PC-3 (cell line): ENCODE results near the gene POLR2H. TPM values are rescaled to one million over a fixed set of nuclear protein-coding genes. Genes with fewer than 3 reads are reported as not detected.

Source experiments
- ATAC-seq: fragments of 200-7000 bp; cut with Tn5 transposase; 2 replicates; pipeline ENCODE4 v1.9.1; 2020; ENCODE audit warnings: mild to moderate bottlenecking, moderate library complexity
- BruUV-seq: library from RNA; stranded (reverse); fragments of 400-500 nt; replicated peaks from 2 replicates; lab custom pipeline; 2021; lab: Mats Ljungman, UMichigan
- CTCF ChIA-PET: fragments of 300-600 bp; sonication (Branson Sonifier 250); formaldehyde crosslinking; loops from one replicate; lab custom pipeline; 2022; ENCODE audit warnings: antibody characterized with exemption; lab: Charles Lee
- POLR2A ChIA-PET: fragments of 300-600 bp; sonication (Branson Sonifier 250); formaldehyde crosslinking; loops from one replicate; lab custom pipeline; 2022; ENCODE audit warnings: antibody characterized with exemption; ENCODE audit not compliant: unreplicated experiment; lab: Charles Lee
- DNase-seq: peaks from one replicate; pipeline ENCODE4 v3.0.0-alpha.2; 2015
- H2AFZ ChIP-seq: fragments of 300-600 bp; sonication (generic); 2 replicates; pipeline ENCODE4 v1.6.0; 2016; ENCODE audit warnings: antibody characterized with exemption, low read length
- H3F3A ChIP-seq: fragments of 300-600 bp; sonication (generic); one replicate; pipeline ENCODE4 v1.6.0; 2017; ENCODE audit warnings: antibody characterized with exemption, low read length, control low read depth, mild to moderate bottlenecking; ENCODE audit not compliant: unreplicated experiment
- H3K27ac ChIP-seq: fragments of 300-600 bp; sonication (generic); 2 replicates; pipeline ENCODE4 v1.5.1; 2016; ENCODE audit warnings: mild to moderate bottlenecking, low read length
- H3K27me3 ChIP-seq: fragments of 300-600 bp; sonication (generic); 2 replicates; pipeline ENCODE4 v1.6.1; 2016; ENCODE audit warnings: low read length, mixed read lengths
- H3K36me3 ChIP-seq: fragments of 300-600 bp; sonication (generic); 2 replicates; pipeline ENCODE4 v1.6.1; 2016; ENCODE audit warnings: low read depth, mixed run types, low read length, mixed read lengths
- H3K4me1 ChIP-seq: fragments of 300-600 bp; sonication (generic); 2 replicates; pipeline ENCODE4 v1.5.1; 2016; ENCODE audit warnings: low read length; ENCODE audit not compliant: insufficient read depth
- H3K4me2 ChIP-seq: fragments of 300-600 bp; sonication (generic); 2 replicates; pipeline ENCODE4 v1.6.0; 2016; ENCODE audit warnings: low read length
- H3K4me3 ChIP-seq: fragments of 300-600 bp; sonication (generic); 2 replicates; pipeline ENCODE4 v1.5.1; 2016; ENCODE audit warnings: mild to moderate bottlenecking, low read length, mixed read lengths
- H3K79me2 ChIP-seq: fragments of 300-600 bp; sonication (generic); 2 replicates; pipeline ENCODE4 v1.6.1; 2017; ENCODE audit warnings: low read length, mixed read lengths
- H3K9ac ChIP-seq: fragments of 300-600 bp; sonication (generic); 2 replicates; pipeline ENCODE4 v1.6.0; 2016; ENCODE audit warnings: mild to moderate bottlenecking, low read length
- H3K9me2 ChIP-seq: fragments of 300-600 bp; sonication (generic); replicated peaks from 2 replicates; pipeline ENCODE4 v1.6.1; 2016; ENCODE audit warnings: mixed run types, low read length, mixed read lengths
- H3K9me3 ChIP-seq: fragments of 300-600 bp; sonication (generic); 2 replicates; pipeline ENCODE4 v1.6.1; 2016; ENCODE audit warnings: low read length, mixed read lengths
- H4K20me1 ChIP-seq: fragments of 300-600 bp; sonication (generic); 2 replicates; pipeline ENCODE4 v1.6.1; 2016; ENCODE audit warnings: low read length, mixed read lengths
- CTCF ChIP-seq: fragments of 300-600 bp; sonication (generic); conservative IDR thresholded peaks from 2 replicates; pipeline ENCODE4 v1.5.1; 2017; ENCODE audit warnings: antibody characterized with exemption, low read depth, mild to moderate bottlenecking, low read length
- EZH2 ChIP-seq: fragments of 300-600 bp; sonication (generic); IDR thresholded peaks from one replicate; pipeline ENCODE4 v1.6.1; 2017; ENCODE audit warnings: antibody characterized with exemption, mild to moderate bottlenecking, low read length; ENCODE audit not compliant: unreplicated experiment
- EZH2phosphoT487 ChIP-seq: fragments of 300-600 bp; sonication (generic); IDR thresholded peaks from 2 replicates; pipeline ENCODE4 v1.6.1; 2018; ENCODE audit warnings: mild to moderate bottlenecking, antibody characterized with exemption, low read length, borderline replicate concordance
- intact Hi-C: fragments of 100-400 bp; cut with micrococcal nuclease; formaldehyde crosslinking; loops from 2 replicates; pipeline ENCODE4 v1.9.0; 2023
- total RNA-seq: library from RNA; depleted of rRNA; stranded (reverse); fragments of >200 nt; gene quantifications from 2 replicates; pipeline ENCODE4 v1.2.3, GENCODE V29; 2014

POLR2H gene
- total RNA-seq, 1 experiment from 2014 or later, result 193 TPM

- no peaks in the 10 kb centered on the region for H3K36me3 ChIP-seq
- H4K20me1 ChIP-seq, result no peaks in the 10 kb centered on the region
- H3K27ac ChIP-seq, result no peak overlapping the region
- H3F3A ChIP-seq, result no peaks in the 10 kb centered on the region
- no peak for DNase-seq
- no peaks in the 10 kb centered on the region for H3K9me3 ChIP-seq
- no peak overlapping the region for H3K4me2 ChIP-seq
- peaks cover 67% of the 10 kb centered on the region for H3K27me3 ChIP-seq
- no peaks in the 10 kb centered on the region for H3K9me2 ChIP-seq
- no peak overlapping the region for H3K9ac ChIP-seq
- H3K4me3 ChIP-seq, result no peak overlapping the region
- intact Hi-C loops, result loop anchor here (10.0 kb wide), 1 partner anchor 426 kb away; no protein-coding TSS in a partner anchor
- ChIA-PET CTCF (no interaction called here), POLR2A (no interaction called here)
- BruUV-seq, result no TSS peak
- no peaks in the 10 kb centered on the region for H3K79me2 ChIP-seq
- no peak for TF ChIP-seq CTCF
- no peak for TF ChIP-seq EZH2phosphoT487
- peak; percentile 26 for TF ChIP-seq EZH2
- no peak overlapping the region for H2AFZ ChIP-seq
- no peaks in the 10 kb centered on the region for H3K4me1 ChIP-seq
- no peak for ATAC-seq
Measured at GRCh38 chr3:184378651-184379357, 17.3 kb downstream of the POLR2H start.

- DNase-seq (no peak), ATAC-seq (peak; percentile 16; the same call in 1 of the 2 replicates)
- Histone ChIP-seq H3F3A (no peaks in the 10 kb centered on the region), H3K79me2 (no peaks in the 10 kb centered on the region), H4K20me1 (no peaks in the 10 kb centered on the region), H3K4me3 (peak within 1 kb of the TSS; percentile 31; the same call in 1 of the 2 replicates), H3K9me2 (no peaks in the 10 kb centered on the region), H3K4me2 (peak within 1 kb of the TSS; percentile 70), H3K9ac (no peak within 1 kb of the TSS), H3K27ac (no peak within 1 kb of the TSS), H3K36me3 (no peaks in the 10 kb centered on the region), H2AFZ (peak within 1 kb of the TSS; percentile 58; the same call in 1 of the 2 replicates), H3K27me3 (peaks cover 67% of the 10 kb centered on the region), H3K9me3 (no peaks in the 10 kb centered on the region), H3K4me1 (no peaks in the 10 kb centered on the region)
- BruUV-seq, result no TSS peak
- CTCF ChIA-PET, result no interaction called here
- intact Hi-C loops, result loop anchor here (10.0 kb wide), 1 partner anchor 425 kb away; no protein-coding TSS in a partner anchor
- TF ChIP-seq EZH2phosphoT487 (no peak), CTCF (no peak), EZH2 (no peak)
- POLR2A ChIA-PET, result no interaction called here
Measured at GRCh38 chr3:184379358-184380184, 18.1 kb downstream of the POLR2H start, which contains the start of gene CHRD. CHRD (plus strand) TSS chr3:184380054; CDS start chr3:184380319, 265 bp downstream.
